Nephron progenitor cell (in vitro differentiated cells): ENCODE measurements around the gene DZIP1.
"Not testable (repeated sequence)": the region's sequence is repeated elsewhere in the genome, so short reads cannot be mapped to it uniquely, and the experiment has no call there.

Experiments used
- DNase-seq: peaks from one replicate; pipeline ENCODE4 v3.0.0; 2021
- H3K27ac Mint-ChIP-seq: 2 replicates; pipeline ENCODE4 v1.8.0; 2021; ENCODE audit warnings: mild to moderate bottlenecking, moderate library complexity, mixed read lengths
- H3K27me3 Mint-ChIP-seq: 2 replicates; pipeline ENCODE4 v1.8.0; 2021; ENCODE audit warnings: mild to moderate bottlenecking, low read depth, mixed read lengths; ENCODE audit not compliant: poor library complexity
- H3K36me3 Mint-ChIP-seq: 2 replicates; pipeline ENCODE4 v1.8.0; 2021; ENCODE audit warnings: low read depth, mixed read lengths
- H3K4me1 Mint-ChIP-seq: 2 replicates; pipeline ENCODE4 v1.8.0; 2021; ENCODE audit warnings: mixed read lengths
- H3K4me3 Mint-ChIP-seq: 2 replicates; pipeline ENCODE4 v1.8.0; 2021; ENCODE audit warnings: mild to moderate bottlenecking, moderate library complexity, mixed read lengths
- H3K9me3 Mint-ChIP-seq: 2 replicates; pipeline ENCODE4 v1.8.0; 2021; ENCODE audit warnings: mild to moderate bottlenecking, moderate library complexity, mixed read lengths
- TF ChIP-seq, protein P1 (sequence below): fragments of 200-600 bp; sonication (generic); IDR thresholded peaks from 2 replicates; pipeline ENCODE4 v1.5.0; 2021; ENCODE audit warnings: antibody characterized with exemption

DZIP1 gene

DNA sequence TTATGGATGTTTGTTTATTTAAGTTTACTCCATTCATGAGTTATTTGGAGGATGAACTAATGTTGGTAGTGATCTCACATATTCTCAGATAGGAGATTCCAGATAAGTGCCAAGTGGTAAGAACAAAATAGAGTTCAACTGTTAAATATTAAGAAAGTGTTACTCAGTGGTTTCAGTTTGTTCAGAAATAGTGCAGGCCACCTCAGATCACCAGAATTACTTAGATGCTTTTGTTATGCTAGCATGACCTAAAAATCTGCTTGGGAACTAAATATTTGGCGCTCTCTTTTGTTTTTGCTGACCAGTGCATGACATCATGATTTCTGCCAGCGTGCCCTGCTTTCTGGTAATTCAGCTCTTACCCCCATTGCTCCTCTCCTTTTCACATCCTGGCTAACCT, 76.4 kb downstream of the DZIP1 start:
- Mint-ChIP-seq H3K4me1 (no peaks in the 10 kb centered on the region), H3K27me3 (peaks cover 6% of the 10 kb centered on the region), H3K36me3 (no peaks in the 10 kb centered on the region), H3K9me3 (peaks cover 17% of the 10 kb centered on the region), H3K27ac (no peak overlapping the region), H3K4me3 (no peak overlapping the region)
- TF ChIP-seq, protein P1, sequence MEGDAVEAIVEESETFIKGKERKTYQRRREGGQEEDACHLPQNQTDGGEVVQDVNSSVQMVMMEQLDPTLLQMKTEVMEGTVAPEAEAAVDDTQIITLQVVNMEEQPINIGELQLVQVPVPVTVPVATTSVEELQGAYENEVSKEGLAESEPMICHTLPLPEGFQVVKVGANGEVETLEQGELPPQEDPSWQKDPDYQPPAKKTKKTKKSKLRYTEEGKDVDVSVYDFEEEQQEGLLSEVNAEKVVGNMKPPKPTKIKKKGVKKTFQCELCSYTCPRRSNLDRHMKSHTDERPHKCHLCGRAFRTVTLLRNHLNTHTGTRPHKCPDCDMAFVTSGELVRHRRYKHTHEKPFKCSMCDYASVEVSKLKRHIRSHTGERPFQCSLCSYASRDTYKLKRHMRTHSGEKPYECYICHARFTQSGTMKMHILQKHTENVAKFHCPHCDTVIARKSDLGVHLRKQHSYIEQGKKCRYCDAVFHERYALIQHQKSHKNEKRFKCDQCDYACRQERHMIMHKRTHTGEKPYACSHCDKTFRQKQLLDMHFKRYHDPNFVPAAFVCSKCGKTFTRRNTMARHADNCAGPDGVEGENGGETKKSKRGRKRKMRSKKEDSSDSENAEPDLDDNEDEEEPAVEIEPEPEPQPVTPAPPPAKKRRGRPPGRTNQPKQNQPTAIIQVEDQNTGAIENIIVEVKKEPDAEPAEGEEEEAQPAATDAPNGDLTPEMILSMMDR = no peak
- DNase-seq = no peak

- peaks cover 17% of the 10 kb centered on the region for H3K9me3 Mint-ChIP-seq
- DNase-seq, H3K36me3 Mint-ChIP-seq, H3K27me3 Mint-ChIP-seq, H3K4me3 Mint-ChIP-seq, H3K27ac Mint-ChIP-seq, H3K4me1 Mint-ChIP-seq: not testable (repeated sequence)
Measured at GRCh38 chr13:95565758-95566157, 78.7 kb downstream of the DZIP1 start.

DNA sequence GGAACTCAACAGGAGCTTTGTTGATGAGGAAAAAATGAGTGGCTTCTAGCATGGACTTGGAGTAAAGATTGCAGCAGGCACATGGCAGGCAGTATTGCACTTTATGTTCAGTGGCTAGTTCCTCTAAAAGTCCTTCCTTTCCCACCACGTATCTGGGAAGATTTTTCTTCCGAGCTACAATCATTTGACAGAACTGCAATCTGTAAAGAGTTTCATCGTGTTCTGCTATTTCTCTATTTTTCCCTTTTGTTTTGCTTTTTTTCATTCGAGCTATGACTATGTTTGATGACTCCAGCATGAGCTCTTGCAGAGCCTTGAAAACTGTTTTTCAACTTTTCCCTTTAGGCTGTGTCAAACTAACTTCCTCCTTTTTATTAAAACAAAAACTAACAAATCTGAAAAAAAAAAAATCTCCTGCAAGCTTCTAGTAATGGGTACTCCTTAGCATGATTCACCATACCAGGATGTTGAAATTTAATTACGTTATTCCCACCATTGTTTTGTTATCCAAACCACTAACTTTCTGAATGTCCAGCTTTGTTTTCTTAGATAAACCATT, 79.7 kb downstream of the DZIP1 start:
- no peak for DNase-seq
- TF ChIP-seq, protein P1 = no peak
- Mint-ChIP-seq H3K9me3 (peaks cover 17% of the 10 kb centered on the region), H3K4me1 (peaks cover 4% of the 10 kb centered on the region), H3K27ac (no peak overlapping the region), H3K36me3 (no peaks in the 10 kb centered on the region), H3K27me3 (peaks cover 6% of the 10 kb centered on the region), H3K4me3 (no peak overlapping the region)

DNA sequence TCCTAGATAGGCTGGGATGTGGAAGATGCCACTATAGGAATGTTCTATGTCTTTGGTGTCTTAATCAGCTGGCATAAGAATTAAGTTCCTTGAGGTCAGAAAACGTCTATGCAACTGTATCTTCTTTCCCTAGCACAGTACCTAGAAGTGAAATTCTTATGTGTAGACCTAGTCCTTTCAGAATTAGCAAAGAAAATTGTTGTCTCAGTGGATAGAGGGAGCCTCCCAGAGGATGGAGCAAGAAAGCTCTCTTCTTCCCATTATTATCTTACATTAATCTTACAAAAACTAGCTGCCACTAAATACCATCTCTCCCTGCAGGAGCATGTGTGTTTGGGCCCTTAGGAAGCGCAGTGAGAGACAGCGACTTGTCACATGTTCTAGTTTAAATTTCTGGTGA, 80.4 kb downstream of the DZIP1 start:
- Mint-ChIP-seq H3K4me3 (no peak overlapping the region), H3K27me3 (peaks cover 5% of the 10 kb centered on the region), H3K36me3 (no peaks in the 10 kb centered on the region), H3K27ac (no peak overlapping the region), H3K4me1 (peaks cover 4% of the 10 kb centered on the region), H3K9me3 (peaks cover 17% of the 10 kb centered on the region)
- TF ChIP-seq, protein P1 = no peak
- no peak for DNase-seq

DNA sequence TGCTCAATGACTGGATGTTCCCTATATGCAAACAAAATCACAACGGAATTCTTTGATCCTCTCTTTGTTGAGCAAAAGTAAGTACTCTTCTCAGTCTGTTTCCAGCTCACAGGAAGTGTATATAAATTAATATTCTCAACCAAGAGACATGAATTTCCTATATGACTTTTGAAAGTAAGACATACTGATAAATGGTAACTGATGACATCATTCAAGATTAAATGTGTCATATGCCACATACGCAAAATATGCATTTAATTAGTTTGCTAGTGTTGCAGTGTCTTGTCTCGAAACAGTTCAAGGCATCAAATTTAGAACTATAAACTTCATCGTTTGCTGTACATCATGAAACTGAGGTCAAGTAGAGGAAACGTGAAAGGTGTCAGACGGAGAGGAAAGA, 84.1 kb downstream of the DZIP1 start:
- no peak overlapping the region for H3K4me3 Mint-ChIP-seq
- peaks cover 2% of the 10 kb centered on the region for H3K9me3 Mint-ChIP-seq
- H3K4me1 Mint-ChIP-seq = peaks cover 16% of the 10 kb centered on the region
- H3K27ac Mint-ChIP-seq = no peak overlapping the region
- no peaks in the 10 kb centered on the region for H3K36me3 Mint-ChIP-seq
- no peak for DNase-seq
- TF ChIP-seq, protein P1 = no peak
- H3K27me3 Mint-ChIP-seq = peaks cover 16% of the 10 kb centered on the region

DNA sequence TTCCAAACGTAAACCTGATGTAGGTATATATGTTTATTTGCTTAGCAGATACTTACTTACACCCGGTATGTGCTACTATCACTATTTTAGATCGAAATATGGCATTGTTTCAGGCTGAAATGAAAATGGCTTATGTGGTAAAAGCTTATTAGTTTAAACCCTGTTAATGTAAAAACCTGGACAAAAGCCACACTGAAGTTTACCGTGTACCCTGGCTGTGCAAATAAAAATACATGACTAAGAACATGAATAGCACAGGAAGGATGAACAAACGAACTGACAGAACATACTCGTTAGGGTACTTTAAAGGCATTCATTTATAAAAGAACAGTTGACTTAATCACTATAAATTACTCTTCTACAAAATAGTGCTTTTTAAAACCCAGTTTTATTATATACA, 85.4 kb downstream of the DZIP1 start:
- no peak for DNase-seq
- TF ChIP-seq, protein P1 = no peak
- Mint-ChIP-seq H3K27me3 (peaks cover 26% of the 10 kb centered on the region), H3K27ac (no peak overlapping the region), H3K4me3 (no peak overlapping the region), H3K36me3 (no peaks in the 10 kb centered on the region), H3K9me3 (peaks cover 7% of the 10 kb centered on the region), H3K4me1 (peaks cover 16% of the 10 kb centered on the region)
